Measurements from ENCODE around the gene CDC6.

- TF ChIP-seq POLR2A (IDR thresholded peaks at IDR 0.05) (no peak), CTCF (IDR thresholded peaks at IDR 0.05 in 4 of 5, conservative IDR thresholded peaks at IDR 0.05 in 1 of 5) (no peak)
Observed at GRCh38 chr17:40264458-40265185, 23.1 kb upstream of the CDC6 start.

Measured in gastrocnemius medialis (tissue), 4 donors.